ENCODE data around the gene SLC38A11.

GRCh38 chr2:164891460-164891859 lies 63.9 kb downstream of the SLC38A11 start:
- no peak for TF ChIP-seq CTCF (IDR thresholded peaks at IDR 0.05)
- no peak for TF ChIP-seq EP300 (IDR thresholded peaks at IDR 0.05)
